GM19099 (cell line): Measurements from ENCODE around the gene ENOX1.

Source experiments
- POLR2A ChIP-seq: IDR thresholded peaks from 3 replicates; pipeline ENCODE4 v1.6.1; 2011; ENCODE audit warnings: low read depth; ENCODE audit not compliant: insufficient read length; ENCODE audit errors: extremely low read depth

The ENOX1 gene

GRCh38 chr13:43543331-43543730 lies 243.4 kb downstream of the ENOX1 start:
- TF ChIP-seq POLR2A, result no peak

GRCh38 chr13:43537124-43537523 lies 249.6 kb downstream of the ENOX1 start:
- no peak for TF ChIP-seq POLR2A

- TF ChIP-seq POLR2A, result no peak
Observed at GRCh38 chr13:43529796-43530195, 257.0 kb downstream of the ENOX1 start.

- TF ChIP-seq POLR2A, result no peak
Observed at GRCh38 chr13:43528992-43529391, 257.8 kb downstream of the ENOX1 start.

GRCh38 chr13:43522788-43523187 lies 264.0 kb downstream of the ENOX1 start:
- no peak for TF ChIP-seq POLR2A

- no peak for TF ChIP-seq POLR2A
Observed at GRCh38 chr13:43520351-43520750, 266.4 kb downstream of the ENOX1 start.

GRCh38 chr13:43518833-43519232 lies 267.9 kb downstream of the ENOX1 start:
- no peak for TF ChIP-seq POLR2A

GRCh38 chr13:43516401-43516833 lies 270.4 kb downstream of the ENOX1 start:
- TF ChIP-seq POLR2A, result no peak

- TF ChIP-seq POLR2A, result no peak
Observed at GRCh38 chr13:43515531-43515930, 271.2 kb downstream of the ENOX1 start.

GRCh38 chr13:43514311-43514710 lies 272.5 kb downstream of the ENOX1 start:
- no peak for TF ChIP-seq POLR2A

GRCh38 chr13:43512221-43512620 lies 274.6 kb downstream of the ENOX1 start:
- TF ChIP-seq POLR2A, result no peak

- no peak for TF ChIP-seq POLR2A
Observed at GRCh38 chr13:43510956-43511901, 275.5 kb downstream of the ENOX1 start.

GRCh38 chr13:43495732-43496131 lies 291.0 kb downstream of the ENOX1 start:
- no peak for TF ChIP-seq POLR2A

GRCh38 chr13:43494206-43494605 lies 292.6 kb downstream of the ENOX1 start:
- no peak for TF ChIP-seq POLR2A

GRCh38 chr13:43493496-43494000 lies 293.2 kb downstream of the ENOX1 start:
- TF ChIP-seq POLR2A, result no peak

- TF ChIP-seq POLR2A, result no peak
Observed at GRCh38 chr13:43492745-43493144, 294.0 kb downstream of the ENOX1 start.
